Glomerular visceral epithelial cell (primary cell): ENCODE results near the gene NEU1.
"Not testable (repeated sequence)": the region's sequence is repeated elsewhere in the genome, so short reads cannot be mapped to it uniquely, and the experiment has no call there.

ENCODE experiments used
- DNase-seq: peaks from one replicate; pipeline ENCODE4 v3.0.0-alpha.2; 2016; ENCODE audit errors: extremely low spot score

NEU1 gene

GRCh38 chr6:31874084-31874670, 11.6 kb upstream of the NEU1 start:
- DNase-seq, result no peak

GRCh38 chr6:31871046-31871659, 8.5 kb upstream of the NEU1 start:
- DNase-seq, result peak; percentile 34

- peak; percentile 73 for DNase-seq
These were observed 7.8 kb upstream of the NEU1 start for GRCh38 chr6:31870385-31870921.

GRCh38 chr6:31869343-31869742, 6.7 kb upstream of the NEU1 start:
- DNase-seq, result no peak

GRCh38 chr6:31868658-31868971, 6.0 kb upstream of the NEU1 start:
- not testable (repeated sequence) for DNase-seq

GRCh38 chr6:31865205-31866118, 2.8 kb upstream of the NEU1 start:
- DNase-seq, result peak; percentile 63

- no peak for DNase-seq
These were observed 2.2 kb upstream of the NEU1 start for GRCh38 chr6:31864818-31865204.

GRCh38 chr6:31864123-31864562, 1.5 kb upstream of the NEU1 start:
- DNase-seq, result not testable (repeated sequence)

GRCh38 chr6:31861919-31862343, 690 bp downstream of the NEU1 start:
- no peak for DNase-seq

GRCh38 chr6:31861150-31861549, 1.5 kb downstream of the NEU1 start:
- DNase-seq, result no peak

GRCh38 chr6:31860349-31860748, 2.3 kb downstream of the NEU1 start:
- DNase-seq, result no peak

- DNase-seq, result no peak
These were observed 2.7 kb downstream of the NEU1 start for GRCh38 chr6:31859923-31860322.

GRCh38 chr6:31858707-31859106, 3.9 kb downstream of the NEU1 start:
- no peak for DNase-seq

GRCh38 chr6:31857774-31858173, 4.8 kb downstream of the NEU1 start:
- DNase-seq, result not testable (repeated sequence)

GRCh38 chr6:31851980-31852718, 10.5 kb downstream of the NEU1 start:
- not testable (repeated sequence) for DNase-seq

GRCh38 chr6:31851485-31851832, 11.2 kb downstream of the NEU1 start:
- peak; percentile 71 for DNase-seq

GRCh38 chr6:31850765-31851484, 11.7 kb downstream of the NEU1 start:
- no peak for DNase-seq

GRCh38 chr6:31847276-31847978, 15.2 kb downstream of the NEU1 start:
- no peak for DNase-seq

- no peak for DNase-seq
These were observed 18.1 kb downstream of the NEU1 start for GRCh38 chr6:31844507-31844906.

- DNase-seq, result no peak
These were observed 20.6 kb downstream of the NEU1 start for GRCh38 chr6:31842053-31842452.

- not testable (repeated sequence) for DNase-seq
These were observed 22.9 kb downstream of the NEU1 start for GRCh38 chr6:31839779-31840126.
